ENCODE measurements around the gene LUC7L3.

The LUC7L3 gene

GRCh38 chr17:50790618-50791017 is 71.2 kb downstream of the LUC7L3 start:
- no peak overlapping the region for H3K4me3 ChIP-seq (ENCODE audit: low read length)
- no peak for DNase-seq (ENCODE audit: low read depth)
- TF ChIP-seq CTCF (IDR thresholded peaks at IDR 0.05; ENCODE audit: insufficient read depth, low read depth, low read length, missing control alignments): no peak

- no peak for TF ChIP-seq CTCF (IDR thresholded peaks at IDR 0.05; ENCODE audit: insufficient read depth, low read depth, low read length, missing control alignments)
- no peak for DNase-seq (ENCODE audit: low read depth)
- no peak overlapping the region for H3K4me3 ChIP-seq (ENCODE audit: low read length)
These were observed 72.7 kb downstream of the LUC7L3 start for GRCh38 chr17:50792132-50792531.

- DNase-seq (ENCODE audit: low read depth): no peak
- no peak for TF ChIP-seq CTCF (IDR thresholded peaks at IDR 0.05; ENCODE audit: insufficient read depth, low read depth, low read length, missing control alignments)
- no peak overlapping the region for H3K4me3 ChIP-seq (ENCODE audit: low read length)
These were observed 73.6 kb downstream of the LUC7L3 start for GRCh38 chr17:50793007-50793406.

GRCh38 chr17:50794361-50794760 is 75.0 kb downstream of the LUC7L3 start:
- no peak for TF ChIP-seq CTCF (IDR thresholded peaks at IDR 0.05; ENCODE audit: insufficient read depth, low read depth, low read length, missing control alignments)
- no peak for DNase-seq (ENCODE audit: low read depth)
- no peak overlapping the region for H3K4me3 ChIP-seq (ENCODE audit: low read length)

GRCh38 chr17:50797135-50797810 is 77.9 kb downstream of the LUC7L3 start:
- no peak overlapping the region for H3K4me3 ChIP-seq (ENCODE audit: low read length)
- no peak for DNase-seq (ENCODE audit: low read depth)
- no peak for TF ChIP-seq CTCF (IDR thresholded peaks at IDR 0.05; ENCODE audit: insufficient read depth, low read depth, low read length, missing control alignments)

GRCh38 chr17:50798424-50799288 is 79.3 kb downstream of the LUC7L3 start:
- no peak overlapping the region for H3K4me3 ChIP-seq (ENCODE audit: low read length)

More at GRCh38 chr17:50798424-50799288, 79.3 kb downstream of the LUC7L3 start:
- peak; percentile 2 for TF ChIP-seq CTCF (IDR thresholded peaks at IDR 0.05; ENCODE audit: insufficient read depth, low read depth, low read length, missing control alignments)
- peak; percentile 95 for DNase-seq (ENCODE audit: low read depth)

Data from epithelial cell of esophagus (primary cell).